SK-N-SH (cell line): ENCODE data around the gene DCDC2. TPM values are rescaled to one million over a fixed set of nuclear protein-coding genes. Genes with fewer than 3 reads are reported as not detected.

ENCODE experiments used
- CTCF ChIA-PET: fragments of 300-600, 350-600 bp; formaldehyde crosslinking; extraction: SDS; loops from one replicate; lab custom pipeline; 2021; lab: Yijun Ruan, JAX
- POLR2A ChIA-PET: fragments of 350-600 bp; sonication (Branson Sonifier 250); formaldehyde crosslinking; extraction: SDS; loops from one replicate; lab custom pipeline; 2020; ENCODE audit warnings: antibody characterized with exemption, inconsistent platforms; lab: Yijun Ruan, JAX
- DNase-seq: peaks from one replicate; pipeline ENCODE4 v3.0.0; 2012
- H2AFZ ChIP-seq: fragments of 200-600 bp; sonication (generic); 2 replicates; pipeline ENCODE4 v1.8.1; 2016; ENCODE audit warnings: antibody characterized with exemption, mild to moderate bottlenecking, low read depth
- H3F3A ChIP-seq: fragments of 200-600 bp; sonication (generic); replicated peaks from 2 replicates; pipeline ENCODE3; 2016; ENCODE audit warnings: antibody characterized with exemption, mild to moderate bottlenecking; ENCODE audit not compliant: insufficient read depth
- H3K27ac ChIP-seq, 2 experiments: fragments of 200-500 bp in 1 of 2; fragments of 200-600 bp in 1 of 2; sonication (Bioruptor generic) in 1 of 2; sonication (generic), shearing (Covaris generic) in 1 of 2; 2 replicates each; pipeline versions ENCODE4 v1.5.1 to v1.6.1; 2014 to 2016; ENCODE audit warnings: low read depth in 2 of 2, inconsistent platforms in 1 of 2, low read length in 1 of 2, mild to moderate bottlenecking in 1 of 2, mixed read lengths in 1 of 2
- H3K27me3 ChIP-seq: fragments of 200-600 bp; sonication (generic), shearing (Covaris generic); 2 replicates; pipeline ENCODE4 v1.6.1; 2016; ENCODE audit warnings: mixed run types; ENCODE audit not compliant: insufficient read depth
- H3K36me3 ChIP-seq, 2 experiments: fragments of 200-500 bp in 1 of 2; fragments of 200-600 bp in 1 of 2; sonication (Bioruptor generic) in 1 of 2; sonication (generic) in 1 of 2; replicated peaks in 1 of 2; 2 replicates each; pipeline versions ENCODE3 to v1.5.1; 2014 to 2016; ENCODE audit warnings: low read length in 1 of 2, mild to moderate bottlenecking in 1 of 2; ENCODE audit not compliant: insufficient read depth in 2 of 2, control insufficient read depth in 1 of 2
- H3K4me1 ChIP-seq, 2 experiments: fragments of 200-500 bp in 1 of 2; fragments of 200-600 bp in 1 of 2; sonication (Bioruptor generic) in 1 of 2; sonication (generic), shearing (Covaris generic) in 1 of 2; 2 replicates each; pipeline versions ENCODE4 v1.5.1 to v1.6.1; 2014 to 2016; ENCODE audit warnings: low read depth in 1 of 2, low read length in 1 of 2, mixed run types in 1 of 2; ENCODE audit not compliant: insufficient read depth in 2 of 2, control insufficient read depth in 1 of 2
- H3K4me2 ChIP-seq: fragments of 200-600 bp; sonication (generic), shearing (Covaris generic); 2 replicates; pipeline ENCODE4 v1.6.1; 2017; ENCODE audit warnings: mixed run types
- H3K4me3 ChIP-seq, 2 experiments: fragments of 200-500 bp in 1 of 2; fragments of 200-600 bp in 1 of 2; sonication (Bioruptor generic) in 1 of 2; sonication (generic), shearing (Covaris generic) in 1 of 2; 2 replicates each; pipeline versions ENCODE4 v1.5.1 to v1.8.1; 2014 to 2016; ENCODE audit warnings: low read depth in 2 of 2, inconsistent platforms in 1 of 2, low read length in 1 of 2, mild to moderate bottlenecking in 1 of 2, mixed read lengths in 1 of 2, moderate library complexity in 1 of 2
- H3K79me2 ChIP-seq: fragments of 200-600 bp; sonication (generic); 2 replicates; pipeline ENCODE4 v1.8.1; 2017; ENCODE audit warnings: mild to moderate bottlenecking; ENCODE audit not compliant: insufficient read depth
- H3K9ac ChIP-seq: fragments of 200-600 bp; sonication (generic); 2 replicates; pipeline ENCODE4 v1.6.1; 2017; ENCODE audit warnings: mixed run types
- H3K9me2 ChIP-seq: fragments of 200-600 bp; sonication (generic); 2 replicates; pipeline ENCODE4 v1.6.1; 2017; ENCODE audit warnings: mixed run types
- H3K9me3 ChIP-seq: fragments of 200-600 bp; sonication (generic); 2 replicates; pipeline ENCODE4 v1.6.1; 2017; ENCODE audit warnings: mixed run types, mild to moderate bottlenecking, moderate library complexity
- H4K20me1 ChIP-seq: fragments of 200-600 bp; sonication (generic); 2 replicates; pipeline ENCODE4 v1.6.1; 2017; ENCODE audit warnings: mild to moderate bottlenecking, mixed run types; ENCODE audit not compliant: insufficient read depth
- CHD2 ChIP-seq: fragments of 150-350 bp; IDR thresholded peaks from 2 replicates; pipeline ENCODE4 v1.6.1; 2018; ENCODE audit warnings: low read length; ENCODE audit not compliant: partially characterized antibody
- ELF1 ChIP-seq: IDR thresholded peaks from 2 replicates; pipeline ENCODE4 v1.4.0; 2012
- FOSL2 ChIP-seq: IDR thresholded peaks from 2 replicates; pipeline ENCODE4 v1.4.0; 2012; ENCODE audit warnings: low read depth, mild to moderate bottlenecking, moderate library complexity, borderline replicate concordance
- FOXJ3 ChIP-seq: sonication (generic); formaldehyde crosslinking; IDR thresholded peaks from 2 replicates; pipeline ENCODE4 v1.5.1; 2020; ENCODE audit warnings: mild to moderate bottlenecking, missing genetic modification reagents
- MEF2A ChIP-seq: IDR thresholded peaks from 2 replicates; pipeline ENCODE4 v1.4.0; 2012; ENCODE audit warnings: low read depth, borderline replicate concordance
- MXI1 ChIP-seq: IDR thresholded peaks from 2 replicates; pipeline ENCODE4 v1.6.1; 2012; ENCODE audit warnings: mild to moderate bottlenecking, low read depth, low read length, improper control_type of control experiment
- NFIC ChIP-seq: IDR thresholded peaks from 2 replicates; pipeline ENCODE4 v1.4.0; 2012; ENCODE audit warnings: borderline replicate concordance
- NRF1 ChIP-seq: IDR thresholded peaks from 2 replicates; pipeline ENCODE4 v1.6.1; 2012; ENCODE audit warnings: low read depth, mild to moderate bottlenecking, low read length
- RCOR1 ChIP-seq: fragments of 150-350 bp; IDR thresholded peaks from 2 replicates; pipeline ENCODE4 v1.6.1; 2017; ENCODE audit warnings: antibody characterized with exemption, low read length
- RFX5 ChIP-seq: IDR thresholded peaks from 2 replicates; pipeline ENCODE4 v1.6.1; 2012; ENCODE audit warnings: mild to moderate bottlenecking, improper control_type of control experiment, low read length
- SIN3A ChIP-seq: IDR thresholded peaks from 2 replicates; pipeline ENCODE4 v1.6.1; 2012; ENCODE audit warnings: low read depth, mild to moderate bottlenecking, low read length, moderate library complexity, borderline replicate concordance
- SMC3 ChIP-seq: IDR thresholded peaks from 2 replicates; pipeline ENCODE4 v1.6.1; 2012; ENCODE audit warnings: low read depth, low read length, improper control_type of control experiment
- TAF1 ChIP-seq: IDR thresholded peaks from 2 replicates; pipeline ENCODE4 v1.6.1; 2012; ENCODE audit warnings: low read depth, mild to moderate bottlenecking, low read length, moderate library complexity, borderline replicate concordance
- TCF12 ChIP-seq: IDR thresholded peaks from 2 replicates; pipeline ENCODE4 v1.4.0; 2012
- WGBS: methylation state at CpG from one replicate; pipeline ENCODE4 v1.1.6; 2017; ENCODE audit warnings: low lambda C conversion rate; 5-methylcytosine and 5-hydroxymethylcytosine counted together
- polyA plus RNA-seq, 3 experiments: library from polyadenylated mRNA; depleted of rRNA; stranded (reverse); fragments of >200 nt; gene quantifications; 2 replicates each; pipeline ENCODE4 v1.2.3, GENCODE V29; 2012
- TF ChIP-seq, protein P1 (sequence below): fragments of 200-600 bp; sonication (generic); IDR thresholded peaks from 2 replicates; pipeline ENCODE4 v1.6.1; 2017; ENCODE audit warnings: antibody characterized with exemption, mild to moderate bottlenecking, moderate library complexity
- TF ChIP-seq, protein P2 (sequence below): IDR thresholded peaks from 2 replicates; pipeline ENCODE4 v1.4.0; 2012; ENCODE audit warnings: low read depth, borderline replicate concordance
- TF ChIP-seq, protein P3 (sequence below): IDR thresholded peaks from 2 replicates; pipeline ENCODE4 v1.6.1; 2012; ENCODE audit warnings: mild to moderate bottlenecking, low read depth, low read length, moderate library complexity
- TF ChIP-seq, protein P4 (sequence below): IDR thresholded peaks from 2 replicates; pipeline ENCODE4 v1.4.0; 2012; ENCODE audit warnings: low read depth, borderline replicate concordance

Gene DCDC2
- polyA plus RNA-seq, 1 of the 3 experiments (the other 2 are of a cell fraction) = not detected

- Histone ChIP-seq H3K9ac (no peak overlapping the region), H3F3A (no peaks in the 10 kb centered on the region), H3K36me3 (no peaks in the 10 kb centered on the region), H3K4me1 (no peaks in the 10 kb centered on the region; a peak in 1 of 4 replicates), H3K9me3 (no peaks in the 10 kb centered on the region), H3K4me2 (no peak overlapping the region), H3K4me3 (no peak overlapping the region), H3K9me2 (no peaks in the 10 kb centered on the region), H4K20me1 (no peaks in the 10 kb centered on the region), H3K27me3 (no peaks in the 10 kb centered on the region), H3K79me2 (no peaks in the 10 kb centered on the region), H2AFZ (no peak overlapping the region), H3K27ac (no peak overlapping the region)
- no peak for DNase-seq
- TF ChIP-seq TAF1 = no peak
- TF ChIP-seq, protein P1, sequence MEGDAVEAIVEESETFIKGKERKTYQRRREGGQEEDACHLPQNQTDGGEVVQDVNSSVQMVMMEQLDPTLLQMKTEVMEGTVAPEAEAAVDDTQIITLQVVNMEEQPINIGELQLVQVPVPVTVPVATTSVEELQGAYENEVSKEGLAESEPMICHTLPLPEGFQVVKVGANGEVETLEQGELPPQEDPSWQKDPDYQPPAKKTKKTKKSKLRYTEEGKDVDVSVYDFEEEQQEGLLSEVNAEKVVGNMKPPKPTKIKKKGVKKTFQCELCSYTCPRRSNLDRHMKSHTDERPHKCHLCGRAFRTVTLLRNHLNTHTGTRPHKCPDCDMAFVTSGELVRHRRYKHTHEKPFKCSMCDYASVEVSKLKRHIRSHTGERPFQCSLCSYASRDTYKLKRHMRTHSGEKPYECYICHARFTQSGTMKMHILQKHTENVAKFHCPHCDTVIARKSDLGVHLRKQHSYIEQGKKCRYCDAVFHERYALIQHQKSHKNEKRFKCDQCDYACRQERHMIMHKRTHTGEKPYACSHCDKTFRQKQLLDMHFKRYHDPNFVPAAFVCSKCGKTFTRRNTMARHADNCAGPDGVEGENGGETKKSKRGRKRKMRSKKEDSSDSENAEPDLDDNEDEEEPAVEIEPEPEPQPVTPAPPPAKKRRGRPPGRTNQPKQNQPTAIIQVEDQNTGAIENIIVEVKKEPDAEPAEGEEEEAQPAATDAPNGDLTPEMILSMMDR = no peak
- no peak for TF ChIP-seq SMC3
- no peak for TF ChIP-seq SIN3A
- TF ChIP-seq, protein P2, sequence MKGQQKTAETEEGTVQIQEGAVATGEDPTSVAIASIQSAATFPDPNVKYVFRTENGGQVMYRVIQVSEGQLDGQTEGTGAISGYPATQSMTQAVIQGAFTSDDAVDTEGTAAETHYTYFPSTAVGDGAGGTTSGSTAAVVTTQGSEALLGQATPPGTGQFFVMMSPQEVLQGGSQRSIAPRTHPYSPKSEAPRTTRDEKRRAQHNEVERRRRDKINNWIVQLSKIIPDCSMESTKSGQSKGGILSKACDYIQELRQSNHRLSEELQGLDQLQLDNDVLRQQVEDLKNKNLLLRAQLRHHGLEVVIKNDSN = no peak
- TF ChIP-seq RFX5 = no peak
- TF ChIP-seq TCF12 = no peak
- TF ChIP-seq ELF1 = no peak
- TF ChIP-seq NFIC = no peak
- TF ChIP-seq, protein P3, sequence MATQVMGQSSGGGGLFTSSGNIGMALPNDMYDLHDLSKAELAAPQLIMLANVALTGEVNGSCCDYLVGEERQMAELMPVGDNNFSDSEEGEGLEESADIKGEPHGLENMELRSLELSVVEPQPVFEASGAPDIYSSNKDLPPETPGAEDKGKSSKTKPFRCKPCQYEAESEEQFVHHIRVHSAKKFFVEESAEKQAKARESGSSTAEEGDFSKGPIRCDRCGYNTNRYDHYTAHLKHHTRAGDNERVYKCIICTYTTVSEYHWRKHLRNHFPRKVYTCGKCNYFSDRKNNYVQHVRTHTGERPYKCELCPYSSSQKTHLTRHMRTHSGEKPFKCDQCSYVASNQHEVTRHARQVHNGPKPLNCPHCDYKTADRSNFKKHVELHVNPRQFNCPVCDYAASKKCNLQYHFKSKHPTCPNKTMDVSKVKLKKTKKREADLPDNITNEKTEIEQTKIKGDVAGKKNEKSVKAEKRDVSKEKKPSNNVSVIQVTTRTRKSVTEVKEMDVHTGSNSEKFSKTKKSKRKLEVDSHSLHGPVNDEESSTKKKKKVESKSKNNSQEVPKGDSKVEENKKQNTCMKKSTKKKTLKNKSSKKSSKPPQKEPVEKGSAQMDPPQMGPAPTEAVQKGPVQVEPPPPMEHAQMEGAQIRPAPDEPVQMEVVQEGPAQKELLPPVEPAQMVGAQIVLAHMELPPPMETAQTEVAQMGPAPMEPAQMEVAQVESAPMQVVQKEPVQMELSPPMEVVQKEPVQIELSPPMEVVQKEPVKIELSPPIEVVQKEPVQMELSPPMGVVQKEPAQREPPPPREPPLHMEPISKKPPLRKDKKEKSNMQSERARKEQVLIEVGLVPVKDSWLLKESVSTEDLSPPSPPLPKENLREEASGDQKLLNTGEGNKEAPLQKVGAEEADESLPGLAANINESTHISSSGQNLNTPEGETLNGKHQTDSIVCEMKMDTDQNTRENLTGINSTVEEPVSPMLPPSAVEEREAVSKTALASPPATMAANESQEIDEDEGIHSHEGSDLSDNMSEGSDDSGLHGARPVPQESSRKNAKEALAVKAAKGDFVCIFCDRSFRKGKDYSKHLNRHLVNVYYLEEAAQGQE = no peak
- no peak for TF ChIP-seq FOXJ3 (CRISPR knock-in tag)
- TF ChIP-seq CHD2 = no peak
- TF ChIP-seq, protein P4, sequence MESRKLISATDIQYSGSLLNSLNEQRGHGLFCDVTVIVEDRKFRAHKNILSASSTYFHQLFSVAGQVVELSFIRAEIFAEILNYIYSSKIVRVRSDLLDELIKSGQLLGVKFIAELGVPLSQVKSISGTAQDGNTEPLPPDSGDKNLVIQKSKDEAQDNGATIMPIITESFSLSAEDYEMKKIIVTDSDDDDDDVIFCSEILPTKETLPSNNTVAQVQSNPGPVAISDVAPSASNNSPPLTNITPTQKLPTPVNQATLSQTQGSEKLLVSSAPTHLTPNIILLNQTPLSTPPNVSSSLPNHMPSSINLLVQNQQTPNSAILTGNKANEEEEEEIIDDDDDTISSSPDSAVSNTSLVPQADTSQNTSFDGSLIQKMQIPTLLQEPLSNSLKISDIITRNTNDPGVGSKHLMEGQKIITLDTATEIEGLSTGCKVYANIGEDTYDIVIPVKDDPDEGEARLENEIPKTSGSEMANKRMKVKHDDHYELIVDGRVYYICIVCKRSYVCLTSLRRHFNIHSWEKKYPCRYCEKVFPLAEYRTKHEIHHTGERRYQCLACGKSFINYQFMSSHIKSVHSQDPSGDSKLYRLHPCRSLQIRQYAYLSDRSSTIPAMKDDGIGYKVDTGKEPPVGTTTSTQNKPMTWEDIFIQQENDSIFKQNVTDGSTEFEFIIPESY = no peak
- no peak for TF ChIP-seq FOSL2
- no peak for TF ChIP-seq MEF2A
- no peak for TF ChIP-seq RCOR1
- no peak for TF ChIP-seq MXI1
- TF ChIP-seq NRF1 = no peak
- POLR2A ChIA-PET = no interaction called here
- CTCF ChIA-PET = interaction anchor here (0.7 to 1.5 kb wide), 2 partner anchors 38 to 99 kb away, joined by 3 to 6 read pairs; no protein-coding TSS in a partner anchor
- WGBS = 68% methylated on average over 1 of the region's 1 CpG
These were observed 24.3 kb upstream of the DCDC2 start for GRCh38 chr6:24382220-24382540.
